Lung (tissue), 12 donors: ENCODE data around the gene SPDYE5. TPM values are rescaled to one million over a fixed set of nuclear protein-coding genes. Genes with fewer than 3 reads are reported as not detected.

Source experiments
- ATAC-seq: fragments of 200-7000 bp; cut with Tn5 transposase; one replicate; pipeline ENCODE4 v1.9.1; 2020; ENCODE audit warnings: moderate number of reproducible peaks; ENCODE audit not compliant: insufficient read depth, low FRiP score
- DNase-seq, 3 donors: peaks; one replicate each; pipeline ENCODE4 v3.0.0-alpha.2; 2013 to 2017
- H3K27ac ChIP-seq, 2 donors: one replicate each; pipeline ENCODE4 v1.5.1; 2013; ENCODE audit warnings: mild to moderate bottlenecking in 2 of 2, moderate library complexity in 2 of 2, control low read depth in 1 of 2, inconsistent platforms in 1 of 2, low read depth in 1 of 2, low read length in 1 of 2
- H3K27me3 ChIP-seq, 3 donors: one replicate each; pipeline ENCODE4 v1.5.1; 2013; ENCODE audit warnings: low read length in 2 of 3; ENCODE audit not compliant: control insufficient read depth in 3 of 3, insufficient read depth in 3 of 3
- H3K36me3 ChIP-seq, 4 donors: one replicate each; pipeline ENCODE4 v1.5.1; 2013; ENCODE audit warnings: low read length in 4 of 4, mild to moderate bottlenecking in 1 of 4, moderate library complexity in 1 of 4; ENCODE audit not compliant: control insufficient read depth in 4 of 4, insufficient read depth in 4 of 4
- H3K4me1 ChIP-seq, 5 donors: one replicate each; pipeline ENCODE4 v1.5.1; 2013; ENCODE audit warnings: low read length in 5 of 5, mild to moderate bottlenecking in 2 of 5, moderate library complexity in 1 of 5; ENCODE audit not compliant: control insufficient read depth in 5 of 5, insufficient read depth in 5 of 5
- H3K4me3 ChIP-seq: one replicate; pipeline ENCODE4 v1.5.1; 2013; ENCODE audit warnings: mild to moderate bottlenecking, control low read depth, moderate library complexity
- H3K9ac ChIP-seq, 2 donors: one replicate each; pipeline ENCODE4 v1.5.1; 2013; ENCODE audit warnings: low read length in 2 of 2, control low read depth in 1 of 2; ENCODE audit not compliant: insufficient read depth in 1 of 2
- H3K9me3 ChIP-seq, 4 donors: one replicate each; pipeline ENCODE4 v1.5.1; 2013; ENCODE audit warnings: low read length in 3 of 4, mild to moderate bottlenecking in 1 of 4, moderate library complexity in 1 of 4; ENCODE audit not compliant: control insufficient read depth in 4 of 4, insufficient read depth in 3 of 4
- CTCF ChIP-seq: IDR thresholded peaks from 2 replicates; pipeline ENCODE4 v1.5.1; 2012; ENCODE audit warnings: mild to moderate bottlenecking; ENCODE audit errors: control extremely low read depth, extremely low read depth
- WGBS, 2 donors: extraction: QIAGEN DNeasy Blood & Tissue Kit; methylation state at CpG; one replicate each; pipeline ENCODE4 v1.1.7; 2013; 5-methylcytosine and 5-hydroxymethylcytosine counted together
- polyA plus RNA-seq, 2 donors: library from polyadenylated mRNA; stranded (reverse); fragments of 200-250 nt; gene quantifications; one replicate each; pipeline ENCODE4 v1.2.1, GENCODE V29; 2013
- total RNA-seq, 2 donors: library from RNA; depleted of rRNA in 1 of 2; stranded (reverse); fragments of >200 nt in 1 of 2; gene quantifications; one replicate each; pipeline ENCODE4 v1.2.1, GENCODE V29; 2014 to 2021
- donor health status: control.
- donor health status: control.
- donor health status: Bipolar disorder and iron deficiency.
- donor health status: healthy.
- donor health status: DM: yes; HTN: yes; CAD: no.

The SPDYE5 gene
- total and polyA plus RNA-seq, 4 donors = 0.06 to 0.28 TPM; not detected in 2

- peaks cover 0 to 10% (median 0%) of the 10 kb centered on the region in 5 donors for H3K4me1 ChIP-seq
- DNase-seq (no peak), ATAC-seq (no peak)
- H3K27ac ChIP-seq = no peak overlapping the region
- TF ChIP-seq CTCF = no peak
- WGBS, 2 donors = 95 to 98% methylated on average over 4 of the region's 4 CpGs
- H3K4me3 ChIP-seq = no peak overlapping the region
- H3K9ac ChIP-seq = no peak overlapping the region
- H3K36me3 ChIP-seq = peaks cover 6 to 31% (median 13%) of the 10 kb centered on the region in 4 donors
- no peaks in the 10 kb centered on the region for H3K27me3 ChIP-seq
- H3K9me3 ChIP-seq = no peaks in the 10 kb centered on the region
Measured at GRCh38 chr7:75536491-75536890, 44.4 kb downstream of the SPDYE5 start.

- WGBS, 2 donors = 90 to 91% methylated on average over 18 of the region's 18 CpGs
- H3K27me3 ChIP-seq = no peaks in the 10 kb centered on the region
- peaks cover 0 to 10% (median 0%) of the 10 kb centered on the region in 5 donors for H3K4me1 ChIP-seq
- H3K4me3 ChIP-seq = no peak overlapping the region
- no peak for DNase-seq
- no peak overlapping the region for H3K9ac ChIP-seq
- no peaks in the 10 kb centered on the region for H3K9me3 ChIP-seq
- ATAC-seq = no peak
- H3K27ac ChIP-seq = no peak overlapping the region
- TF ChIP-seq CTCF = no peak
- peaks cover 11 to 36% (median 16%) of the 10 kb centered on the region in 4 donors for H3K36me3 ChIP-seq
Measured at GRCh38 chr7:75536940-75537538, 44.9 kb downstream of the SPDYE5 start.

- Histone ChIP-seq H3K9me3 (no peaks in the 10 kb centered on the region), H3K27me3 (no peaks in the 10 kb centered on the region), H3K36me3 (peaks cover 11 to 37% (median 16%) of the 10 kb centered on the region in 4 donors), H3K27ac (no peak overlapping the region), H3K4me3 (no peak overlapping the region), H3K9ac (no peak overlapping the region), H3K4me1 (peaks cover 0 to 10% (median 0%) of the 10 kb centered on the region in 5 donors)
- WGBS, 2 donors = 86 to 93% methylated on average over 5 of the region's 5 CpGs
- no peak for TF ChIP-seq CTCF
- no peak for DNase-seq
- ATAC-seq = no peak
Measured at GRCh38 chr7:75537731-75538130, 45.6 kb downstream of the SPDYE5 start.
